CD4-positive, alpha-beta T cell treated with Interleukin-4 for 1 hour (primary cell): ENCODE results near the gene TNFRSF21.
"Not testable (repeated sequence)": the region's sequence is repeated elsewhere in the genome, so short reads cannot be mapped to it uniquely, and the experiment has no call there.

ENCODE experiments used
- DNase-seq, 2 donors: peaks; one replicate each; pipeline ENCODE4 v3.0.0-alpha.2; 2020 to 2022

Gene TNFRSF21

GRCh38 chr6:47286301-47286700 is 23.4 kb downstream of the TNFRSF21 start:
- DNase-seq = no peak

- no peak for DNase-seq
Measured at GRCh38 chr6:47283993-47284392, 25.7 kb downstream of the TNFRSF21 start.

- no peak for DNase-seq
Measured at GRCh38 chr6:47278545-47278944, 31.2 kb downstream of the TNFRSF21 start.

GRCh38 chr6:47277702-47278101 is 32.0 kb downstream of the TNFRSF21 start:
- DNase-seq = no peak

GRCh38 chr6:47276377-47276776 is 33.3 kb downstream of the TNFRSF21 start:
- no peak for DNase-seq

GRCh38 chr6:47275640-47276039 is 34.1 kb downstream of the TNFRSF21 start:
- no peak for DNase-seq

GRCh38 chr6:47275132-47275531 is 34.6 kb downstream of the TNFRSF21 start:
- not testable (repeated sequence) for DNase-seq

GRCh38 chr6:47268572-47269187 is 41.0 kb downstream of the TNFRSF21 start:
- no peak for DNase-seq

GRCh38 chr6:47267301-47267700 is 42.4 kb downstream of the TNFRSF21 start:
- DNase-seq = no peak

GRCh38 chr6:47265971-47266370 is 43.7 kb downstream of the TNFRSF21 start:
- DNase-seq = no peak

GRCh38 chr6:47264775-47265184 is 44.9 kb downstream of the TNFRSF21 start:
- DNase-seq = no peak

- DNase-seq = no peak
Measured at GRCh38 chr6:47263268-47263667, 46.4 kb downstream of the TNFRSF21 start.

- DNase-seq = no peak
Measured at GRCh38 chr6:47262231-47262630, 47.5 kb downstream of the TNFRSF21 start.

GRCh38 chr6:47261191-47261590 is 48.5 kb downstream of the TNFRSF21 start:
- DNase-seq = no peak

- no peak for DNase-seq
Measured at GRCh38 chr6:47260021-47260420, 49.7 kb downstream of the TNFRSF21 start.

GRCh38 chr6:47258724-47259347 is 50.9 kb downstream of the TNFRSF21 start:
- DNase-seq = no peak

GRCh38 chr6:47256981-47257730 is 52.5 kb downstream of the TNFRSF21 start:
- no peak for DNase-seq

- no peak for DNase-seq
Measured at GRCh38 chr6:47256361-47256760, 53.3 kb downstream of the TNFRSF21 start.

GRCh38 chr6:47254906-47255305 is 54.8 kb downstream of the TNFRSF21 start:
- DNase-seq = no peak

- DNase-seq = no peak
Measured at GRCh38 chr6:47254051-47254450, 55.7 kb downstream of the TNFRSF21 start.

GRCh38 chr6:47253136-47253535 is 56.6 kb downstream of the TNFRSF21 start:
- DNase-seq = no peak

- DNase-seq = no peak
Measured at GRCh38 chr6:47252633-47253032, 57.1 kb downstream of the TNFRSF21 start.

GRCh38 chr6:47251396-47251795 is 58.3 kb downstream of the TNFRSF21 start:
- DNase-seq = no peak

GRCh38 chr6:47250302-47250701 is 59.4 kb downstream of the TNFRSF21 start:
- DNase-seq = no peak
